Gastrocnemius medialis (tissue), 4 donors: ENCODE results near the gene COMP.

ENCODE experiments used
- POLR2A ChIP-seq, 2 donors: fragments of 450-650 bp; IDR thresholded peaks; one replicate each; pipeline ENCODE4 v1.6.1; 2017; ENCODE audit warnings: antibody characterized with exemption in 2 of 2, mild to moderate bottlenecking in 2 of 2, moderate library complexity in 2 of 2
- TF ChIP-seq, protein P1 (sequence below), 5 experiments: fragments of 450-650 bp in 3 of 5; fragments of 200-600 bp in 2 of 5; sonication (generic) in 2 of 5; IDR thresholded peaks in 4 of 5; conservative IDR thresholded peaks in 1 of 5; 1 replicate in 4 of 5; 2 replicates in 1 of 5; pipeline ENCODE4 v1.5.1; 2016 to 2019; ENCODE audit warnings: antibody characterized with exemption in 5 of 5, mild to moderate bottlenecking in 3 of 5, moderate library complexity in 3 of 5

DNA sequence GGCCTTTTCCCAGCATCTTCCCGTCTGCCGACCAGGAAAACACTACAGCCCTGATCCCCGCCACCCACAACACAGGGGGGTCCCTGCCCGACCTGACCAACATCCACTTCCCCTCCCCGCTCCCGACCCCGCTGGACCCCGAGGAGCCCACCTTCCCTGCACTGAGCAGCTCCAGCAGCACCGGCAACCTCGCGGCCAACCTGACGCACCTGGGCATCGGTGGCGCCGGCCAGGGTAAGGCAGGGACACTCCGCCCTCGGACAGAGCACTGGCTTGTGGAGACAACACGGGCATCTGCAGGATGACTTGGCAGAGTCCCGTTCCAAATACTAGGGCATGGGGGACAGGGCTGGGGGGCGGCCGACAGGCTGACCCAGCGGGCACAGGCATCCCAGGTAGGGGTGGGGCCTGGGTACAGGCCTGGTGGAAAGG is 31.1 kb downstream of the COMP start:
- TF ChIP-seq, protein P1, sequence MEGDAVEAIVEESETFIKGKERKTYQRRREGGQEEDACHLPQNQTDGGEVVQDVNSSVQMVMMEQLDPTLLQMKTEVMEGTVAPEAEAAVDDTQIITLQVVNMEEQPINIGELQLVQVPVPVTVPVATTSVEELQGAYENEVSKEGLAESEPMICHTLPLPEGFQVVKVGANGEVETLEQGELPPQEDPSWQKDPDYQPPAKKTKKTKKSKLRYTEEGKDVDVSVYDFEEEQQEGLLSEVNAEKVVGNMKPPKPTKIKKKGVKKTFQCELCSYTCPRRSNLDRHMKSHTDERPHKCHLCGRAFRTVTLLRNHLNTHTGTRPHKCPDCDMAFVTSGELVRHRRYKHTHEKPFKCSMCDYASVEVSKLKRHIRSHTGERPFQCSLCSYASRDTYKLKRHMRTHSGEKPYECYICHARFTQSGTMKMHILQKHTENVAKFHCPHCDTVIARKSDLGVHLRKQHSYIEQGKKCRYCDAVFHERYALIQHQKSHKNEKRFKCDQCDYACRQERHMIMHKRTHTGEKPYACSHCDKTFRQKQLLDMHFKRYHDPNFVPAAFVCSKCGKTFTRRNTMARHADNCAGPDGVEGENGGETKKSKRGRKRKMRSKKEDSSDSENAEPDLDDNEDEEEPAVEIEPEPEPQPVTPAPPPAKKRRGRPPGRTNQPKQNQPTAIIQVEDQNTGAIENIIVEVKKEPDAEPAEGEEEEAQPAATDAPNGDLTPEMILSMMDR (IDR thresholded peaks at IDR 0.05 in 4 of 5, conservative IDR thresholded peaks at IDR 0.05 in 1 of 5), result no peak
- TF ChIP-seq POLR2A (IDR thresholded peaks at IDR 0.05), result no peak
